Measurements from ENCODE around the gene LGALS4. TPM values are rescaled to one million over a fixed set of nuclear protein-coding genes. Genes with fewer than 3 reads are reported as not detected.

The LGALS4 gene
- total and polyA plus RNA-seq, 2 experiments from 2014 or later: 0.19 TPM; not detected in 1

DNA sequence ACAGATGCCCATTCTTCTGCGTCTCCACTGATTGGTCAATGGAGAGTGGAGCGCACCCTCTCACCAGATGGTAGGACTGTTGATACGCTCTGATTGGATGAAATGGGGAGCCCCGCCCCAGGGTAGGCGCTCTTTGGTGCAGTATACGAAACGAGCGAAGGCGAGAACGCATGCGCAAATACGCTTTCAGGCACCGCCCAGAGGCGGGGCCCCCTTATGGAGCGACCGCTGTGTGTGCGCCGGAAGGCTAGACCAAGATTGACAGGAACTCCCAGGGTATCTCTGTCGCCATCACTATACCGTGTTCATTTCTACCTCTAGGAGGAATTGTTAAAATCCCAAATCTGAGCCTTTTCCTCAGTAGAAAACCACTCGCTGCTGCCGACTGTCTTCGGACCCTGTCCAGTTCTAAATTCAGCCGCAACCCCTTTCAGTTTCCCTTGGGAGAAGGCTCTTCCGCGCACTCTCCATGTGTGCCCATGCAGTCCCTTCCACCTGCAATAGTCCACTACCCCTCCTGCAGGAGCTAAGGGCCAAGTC is 37.8 kb upstream of the LGALS4 start:
- 1 to 2% methylated on average over 26 of the region's 26 CpGs for WGBS, 2 experiments (ENCODE audit: low coverage in 1 of 2, low lambda C conversion rate in 2 of 2, missing lambda C conversion rate in 2 of 2)
- no peak for DNase-seq
- Histone ChIP-seq H3F3A (ENCODE audit: insufficient read depth) (peaks cover 24% of the 10 kb centered on the region), H4K20me1 (ENCODE audit: insufficient read depth) (peaks cover 7% of the 10 kb centered on the region; the same call in 1 of the 2 replicates), H3K4me2 (ENCODE audit: unreplicated experiment) (peak overlapping the region; percentile 100), H3K36me3 (ENCODE audit: low read depth) (peaks cover 18% of the 10 kb centered on the region), H3K27me3 (replicated peaks; ENCODE audit: insufficient read depth) (no peaks in the 10 kb centered on the region), H2AFZ (peak overlapping the region; percentile 67), H3K4me1 (ENCODE audit: insufficient read depth) (peaks cover 13% of the 10 kb centered on the region; the same call in 1 of the 2 replicates), H3K27ac (peak overlapping the region; percentile 97), H3K9me2 (ENCODE audit: insufficient read depth) (no peaks in the 10 kb centered on the region), H3K9ac (peak overlapping the region; percentile 95), H3K4me3 (peak overlapping the region; percentile 97), H3K9me3 (ENCODE audit: low read depth) (no peaks in the 10 kb centered on the region), H3K79me2 (ENCODE audit: insufficient read depth) (peaks cover 36% of the 10 kb centered on the region)
- in situ Hi-C loops (cut with MboI): no loop called here
- TF ChIP-seq EZH2phosphoT487 (IDR thresholded peaks at IDR 0.05; ENCODE audit: insufficient read depth, low read depth) (no peak), EZH2 (IDR thresholded peaks at IDR 0.05; ENCODE audit: insufficient read depth, poor library complexity, severe bottlenecking) (no peak)

DNA sequence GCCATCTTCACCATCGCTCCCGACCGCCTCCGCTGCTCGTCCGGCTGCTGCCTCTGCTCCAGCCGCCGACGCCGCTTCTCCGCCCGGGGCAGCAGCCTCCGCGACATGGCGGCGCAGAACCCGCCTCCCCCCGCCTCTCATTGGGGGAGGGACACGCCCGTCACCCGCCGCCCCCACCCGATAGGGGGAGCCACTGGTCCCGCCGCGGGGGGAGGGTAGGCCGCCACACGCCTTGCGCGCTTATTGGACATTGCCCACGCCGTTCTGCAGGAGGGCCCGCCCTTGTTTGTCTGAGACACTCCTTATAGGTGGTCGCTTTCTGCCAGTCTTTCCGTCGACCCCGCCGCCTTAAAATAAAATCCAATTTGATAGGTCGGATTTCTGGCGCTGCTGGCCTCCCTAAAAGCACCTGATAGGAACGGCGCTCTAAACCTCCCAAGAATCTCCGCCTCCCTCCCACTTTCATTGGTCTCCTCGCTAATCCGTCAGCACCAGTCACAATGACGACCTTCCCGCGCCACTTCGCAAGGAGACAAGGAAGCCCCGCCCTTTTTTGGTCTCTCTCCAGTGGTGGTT is 37.2 kb upstream of the LGALS4 start, which contains the start of gene HNRNPL:
Gene HNRNPL, minus strand, starts transcription at position 127 of the 576 bp plus-strand sequence. Its CDS starts 20 bp downstream, at position 107.
- peak; percentile 100 for DNase-seq
- in situ Hi-C loops (cut with MboI): no loop called here
- H3K36me3 ChIP-seq (ENCODE audit: low read depth): peaks cover 24% of the 10 kb centered on the region

DNA sequence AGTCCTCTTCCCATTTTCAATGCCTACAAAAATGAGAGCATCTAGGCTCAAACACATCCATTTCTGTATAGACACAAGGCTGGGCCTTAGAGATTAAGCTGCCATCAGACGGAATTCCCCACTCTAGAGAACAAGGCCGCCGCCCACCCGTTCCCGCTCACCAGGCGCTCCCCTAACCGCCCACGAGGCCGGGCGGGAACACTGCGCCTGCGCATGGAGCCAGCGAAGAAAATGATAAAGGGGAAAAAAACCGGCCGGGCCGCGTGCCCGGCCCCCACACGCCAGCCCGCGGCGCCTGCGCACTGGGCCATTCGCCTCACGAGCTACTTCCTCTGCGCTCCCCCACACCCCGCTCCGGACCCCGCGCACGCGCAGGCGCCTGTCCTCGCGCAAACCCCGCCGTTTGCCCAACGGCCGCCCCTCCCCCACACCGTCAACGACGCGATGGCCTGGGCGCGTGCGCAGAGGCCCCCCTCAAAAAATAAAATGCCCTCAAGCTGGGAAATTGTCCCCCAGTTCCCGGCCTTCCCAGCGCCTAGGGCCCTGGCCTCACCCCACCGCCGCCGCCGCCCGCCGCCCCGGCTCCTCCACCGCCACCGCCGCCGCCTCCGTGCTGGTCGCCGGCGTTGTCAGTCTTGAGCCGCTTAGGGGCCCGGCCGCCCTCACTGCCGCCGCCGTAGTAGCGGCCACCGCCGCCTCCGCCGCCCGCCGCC is 36.6 kb upstream of the LGALS4 start:
- Histone ChIP-seq H3K9ac (peak overlapping the region; percentile 96), H3K4me2 (ENCODE audit: unreplicated experiment) (peak overlapping the region; percentile 93), H3K9me2 (ENCODE audit: insufficient read depth) (no peaks in the 10 kb centered on the region), H3K4me3 (peak overlapping the region; percentile 86), H3K36me3 (ENCODE audit: low read depth) (peaks cover 30% of the 10 kb centered on the region), H3K9me3 (ENCODE audit: low read depth) (no peaks in the 10 kb centered on the region), H3K79me2 (ENCODE audit: insufficient read depth) (peaks cover 48% of the 10 kb centered on the region), H3K4me1 (ENCODE audit: insufficient read depth) (peaks cover 13% of the 10 kb centered on the region; the same call in 1 of the 2 replicates), H3F3A (ENCODE audit: insufficient read depth) (peaks cover 24% of the 10 kb centered on the region), H3K27ac (peak overlapping the region; percentile 97), H3K27me3 (replicated peaks; ENCODE audit: insufficient read depth) (no peaks in the 10 kb centered on the region), H4K20me1 (ENCODE audit: insufficient read depth) (peaks cover 7% of the 10 kb centered on the region; the same call in 1 of the 2 replicates), H2AFZ (no peak overlapping the region)
- in situ Hi-C loops (cut with MboI): no loop called here
- TF ChIP-seq EZH2 (IDR thresholded peaks at IDR 0.05; ENCODE audit: insufficient read depth, poor library complexity, severe bottlenecking) (no peak), EZH2phosphoT487 (IDR thresholded peaks at IDR 0.05; ENCODE audit: insufficient read depth, low read depth) (no peak)
- 1% methylated on average over 42 to 72 of the region's 76 CpGs for WGBS, 2 experiments (ENCODE audit: low coverage in 1 of 2, low lambda C conversion rate in 2 of 2, missing lambda C conversion rate in 2 of 2)
- peak; percentile 98 for DNase-seq

More for the DNA sequence above, 37.2 kb upstream of the LGALS4 start, which contains the start of gene HNRNPL:
- Histone ChIP-seq H3K9ac (peak within 1 kb of the TSS; percentile 96), H3K27ac (peak within 1 kb of the TSS; percentile 97), H3K79me2 (ENCODE audit: insufficient read depth) (peaks cover 42% of the 10 kb centered on the region), H3F3A (ENCODE audit: insufficient read depth) (peaks cover 24% of the 10 kb centered on the region), H4K20me1 (ENCODE audit: insufficient read depth) (peaks cover 7% of the 10 kb centered on the region; the same call in 1 of the 2 replicates), H3K27me3 (replicated peaks; ENCODE audit: insufficient read depth) (no peaks in the 10 kb centered on the region), H3K9me2 (ENCODE audit: insufficient read depth) (no peaks in the 10 kb centered on the region), H3K4me1 (ENCODE audit: insufficient read depth) (peaks cover 13% of the 10 kb centered on the region; the same call in 1 of the 2 replicates), H3K4me3 (peak within 1 kb of the TSS; percentile 97), H2AFZ (peak within 1 kb of the TSS; percentile 67), H3K4me2 (ENCODE audit: unreplicated experiment) (peak within 1 kb of the TSS; percentile 100), H3K9me3 (ENCODE audit: low read depth) (no peaks in the 10 kb centered on the region)
- WGBS, 2 experiments (ENCODE audit: low coverage in 1 of 2, low lambda C conversion rate in 2 of 2, missing lambda C conversion rate in 2 of 2): 0 to 1% methylated on average over 30 to 44 of the region's 50 CpGs
- TF ChIP-seq EZH2phosphoT487 (IDR thresholded peaks at IDR 0.05; ENCODE audit: insufficient read depth, low read depth): no peak
- TF ChIP-seq EZH2 (IDR thresholded peaks at IDR 0.05; ENCODE audit: insufficient read depth, poor library complexity, severe bottlenecking): no peak
